ENCODE results near the gene GPR158. TPM values are rescaled to one million over a fixed set of nuclear protein-coding genes. Genes with fewer than 3 reads are reported as not detected.

GPR158 gene
- total and polyA plus RNA-seq, 2 of the 8 experiments (the other 6 are each of a cell fraction or from before 2014, with no cell fraction given), result 0.14 to 0.78 TPM

GRCh38 chr10:25390733-25391132, 215.9 kb downstream of the GPR158 start:
- H3K4me3 ChIP-seq (ENCODE audit: extremely low read depth in 1 of 4, insufficient read depth in 2 of 4, low read depth in 3 of 4, low read length in 4 of 4), result no peak overlapping the region
- H4K8ac ChIP-seq (ENCODE audit: extremely low read depth, insufficient read depth, low read length), result no peak overlapping the region
- H3K4me2 ChIP-seq (ENCODE audit: insufficient read depth in 1 of 2, low read depth in 2 of 2, low read length in 2 of 2), result no peak overlapping the region
- no peak overlapping the region for H3K18ac ChIP-seq (ENCODE audit: extremely low read depth, low read length)
- H3K23me2 ChIP-seq (ENCODE audit: low read depth, low read length), result no peaks in the 10 kb centered on the region
- H2BK120ac ChIP-seq (replicated peaks; ENCODE audit: low read depth, low read length), result no peak overlapping the region
- H2BK12ac ChIP-seq (ENCODE audit: low read depth, low read length), result no peak overlapping the region
- no peak for FAIRE-seq
- H3K23ac ChIP-seq (ENCODE audit: insufficient read length), result no peak overlapping the region
- no peak overlapping the region for H2AFZ ChIP-seq (ENCODE audit: low read length)
- H3K27me3 ChIP-seq (replicated peaks in 1 of 4; ENCODE audit: control insufficient read depth in 3 of 4, extremely low read depth in 1 of 4, insufficient read depth in 3 of 4, low read length in 3 of 4), result no peaks in the 10 kb centered on the region
- no peaks in the 10 kb centered on the region for H4K20me1 ChIP-seq (replicated peaks in 1 of 2; ENCODE audit: control insufficient read depth in 1 of 2, insufficient read depth in 2 of 2, low read length in 2 of 2)
- no peak overlapping the region for H3K4ac ChIP-seq (replicated peaks; ENCODE audit: insufficient read length, low read depth, low read length)
- no peak overlapping the region for H3K56ac ChIP-seq (replicated peaks; ENCODE audit: insufficient read length, low read depth, low read length)
- no peak overlapping the region for H2BK15ac ChIP-seq (ENCODE audit: low read length)
- no peaks in the 10 kb centered on the region for H3K4me1 ChIP-seq (replicated peaks in 1 of 4; ENCODE audit: control insufficient read depth in 3 of 4, insufficient read depth in 4 of 4, low read length in 3 of 4)
- no peak for DNase-seq (ENCODE audit: low read depth in 1 of 2, low spot score in 2 of 2)
- ChIA-PET POLR2A (ENCODE audit: partially characterized antibody) (no interaction called here), CTCF (ENCODE audit: partially characterized antibody) (no interaction called here)
- H3K9me3 ChIP-seq (ENCODE audit: insufficient read depth in 2 of 2, low read depth in 1 of 2, low read length in 1 of 2), result peaks cover 18 to 23% of the 10 kb centered on the region in 2 experiments
- WGBS, 2 experiments (ENCODE audit: extremely low coverage in 1 of 2, insufficient coverage in 1 of 2, insufficient read length in 1 of 2, insufficient replicate concordance in 2 of 2, low coverage in 1 of 2, low lambda C conversion rate in 2 of 2, missing lambda C conversion rate in 1 of 2), result 77% methylated on average over 3 of the region's 3 CpGs; no CpG with 5 or more reads in 1 of the 2 experiments
- no peaks in the 10 kb centered on the region for H3K36me3 ChIP-seq (ENCODE audit: control insufficient read depth in 2 of 4, insufficient read depth in 4 of 4, low read length in 3 of 4)
- no peak overlapping the region for H2BK5ac ChIP-seq (ENCODE audit: low read depth, low read length)
- no peaks in the 10 kb centered on the region for H3K79me2 ChIP-seq (ENCODE audit: control insufficient read depth in 1 of 2, insufficient read depth in 2 of 2, low read length in 2 of 2)
- H4K91ac ChIP-seq (replicated peaks; ENCODE audit: insufficient read length, low read length), result no peak overlapping the region
- H2AK5ac ChIP-seq (ENCODE audit: low read depth, low read length), result no peak overlapping the region
- no peak overlapping the region for H3K27ac ChIP-seq (ENCODE audit: low read depth, low read length)
- H3K79me1 ChIP-seq (ENCODE audit: low read depth, low read length), result no peaks in the 10 kb centered on the region
- no peak overlapping the region for H4K5ac ChIP-seq (ENCODE audit: insufficient read length, low read depth, low read length)
- no peak overlapping the region for H3K14ac ChIP-seq (ENCODE audit: insufficient read length)
- H3K9ac ChIP-seq (replicated peaks in 1 of 4; ENCODE audit: extremely low read depth in 1 of 4, low read depth in 3 of 4, low read length in 3 of 4), result no peak overlapping the region
- H2BK20ac ChIP-seq (ENCODE audit: low read length), result no peak overlapping the region
- TF ChIP-seq CTCF (IDR thresholded peaks at IDR 0.05; ENCODE audit: control extremely low read depth in 1 of 3, insufficient read depth in 1 of 3, low read depth in 1 of 3, low read length in 3 of 3) (no peak), SIRT6 (IDR thresholded peaks at IDR 0.05; ENCODE audit: low read length) (no peak), CBX5 (IDR thresholded peaks at IDR 0.05; ENCODE audit: low read depth, low read length) (no peak), TAF7 (optimal IDR thresholded peaks at IDR 0.05; ENCODE audit: borderline replicate concordance, low read depth, low read length) (no peak)
